GM21360 (cell line): ENCODE results near the gene ZNF14.
A peak's percentile ranks its signal among the peaks of the same experiment; 100 is the strongest.
"Not testable (repeated sequence)": the region's sequence is repeated elsewhere in the genome, so short reads cannot be mapped to it uniquely, and the experiment has no call there.

ENCODE experiments used
- ATAC-seq: cut with Tn5 transposase; IDR thresholded peaks from one replicate; pipeline ENCODE4 v1.9.1; 2021; ENCODE audit warnings: mild to moderate bottlenecking, moderate library complexity; ENCODE audit not compliant: unreplicated experiment

Gene ZNF14

DNA sequence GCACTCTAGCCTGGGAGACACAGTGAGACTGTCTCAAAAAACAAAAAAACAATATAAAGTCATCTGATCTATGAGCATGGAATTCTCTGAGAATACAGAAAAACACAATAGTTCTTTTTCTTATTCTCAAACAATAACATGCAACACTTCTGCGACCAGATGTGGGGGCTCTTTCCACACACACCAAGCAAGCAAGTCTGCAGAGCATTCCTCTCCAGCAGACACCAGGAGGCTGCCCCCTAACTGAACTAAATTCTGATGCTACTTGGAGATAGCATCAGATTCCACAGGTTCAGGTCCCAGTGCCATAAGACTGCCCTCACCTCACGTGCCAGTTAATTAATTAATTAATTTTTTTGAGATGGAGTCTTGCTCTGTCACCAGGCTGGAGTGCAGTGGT, 36.5 kb downstream of the ZNF14 start:
- no peak for ATAC-seq

DNA sequence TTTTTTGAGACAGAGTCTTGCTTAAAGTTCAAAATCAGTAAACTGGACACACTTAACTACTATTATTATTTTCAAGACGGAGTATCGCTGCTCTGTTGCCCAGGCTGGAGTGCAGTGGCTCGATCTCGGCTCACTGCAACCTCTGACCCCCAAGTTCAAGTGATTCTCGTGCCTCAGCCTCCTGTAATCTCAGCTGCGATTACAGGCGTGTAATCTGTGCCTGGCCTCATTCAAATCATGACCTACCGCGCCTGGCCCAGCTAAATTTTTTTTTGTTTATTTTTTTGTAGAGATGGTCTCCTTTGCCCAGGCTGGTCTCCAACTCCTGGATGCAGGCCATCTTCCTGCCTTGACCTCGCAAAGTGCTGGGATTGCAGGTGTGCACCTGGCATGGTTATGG, 41.2 kb downstream of the ZNF14 start:
- no peak for ATAC-seq

DNA sequence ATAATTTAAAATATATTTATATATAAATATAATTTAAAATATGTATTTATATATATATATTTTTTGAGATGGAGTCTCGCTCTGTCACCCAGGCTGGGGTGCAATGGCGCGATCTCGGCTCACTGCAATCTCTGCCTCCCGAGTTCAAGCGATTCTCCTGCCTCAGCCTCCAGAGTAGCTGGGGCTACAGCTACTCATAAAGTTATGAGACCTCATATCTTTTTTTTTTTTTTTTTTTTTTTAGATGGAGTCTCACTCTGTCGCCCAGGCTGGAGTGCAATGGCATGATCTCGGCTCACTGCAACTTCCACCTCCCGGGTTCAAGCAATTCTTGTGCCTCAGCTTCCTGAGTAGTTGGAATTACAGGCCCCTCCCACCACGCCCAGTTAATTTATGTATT, 43.9 kb downstream of the ZNF14 start:
- not testable (repeated sequence) for ATAC-seq

DNA sequence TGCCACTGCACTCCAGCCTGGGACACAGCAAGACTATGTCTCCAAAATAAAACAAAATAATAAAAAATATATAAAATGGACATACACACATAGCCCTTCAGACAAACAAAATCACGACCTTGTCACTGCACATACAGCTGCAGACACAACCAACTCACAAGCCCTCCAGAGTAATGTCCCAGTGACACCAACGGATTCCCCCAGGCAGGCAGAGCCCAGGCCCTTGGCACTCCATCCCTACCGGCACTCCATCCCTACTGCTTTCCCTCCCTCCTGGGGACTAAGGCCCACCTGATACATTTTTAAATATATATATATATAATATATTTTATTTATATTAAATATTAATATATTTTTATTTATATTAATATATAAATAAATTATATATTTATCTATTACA, 45.8 kb downstream of the ZNF14 start:
- no peak for ATAC-seq

DNA sequence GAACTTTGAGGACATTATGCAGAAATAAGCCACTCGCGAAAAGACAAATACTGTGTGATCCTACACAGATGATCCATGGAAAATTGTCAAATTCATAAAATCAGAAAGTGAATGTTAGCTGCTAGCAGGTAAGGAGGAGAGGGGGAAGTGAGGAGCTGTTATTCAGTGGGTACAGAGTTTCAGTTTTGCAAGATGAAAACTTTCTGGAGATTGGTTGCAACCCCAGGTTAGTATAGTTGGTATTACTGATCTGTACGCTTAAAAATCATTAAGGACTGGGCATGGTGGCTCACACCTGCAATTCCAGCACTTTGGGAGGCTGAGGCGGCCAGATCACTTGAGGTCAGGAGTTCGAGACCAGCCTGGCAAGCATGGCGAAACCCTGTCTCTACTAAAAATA, 46.3 kb downstream of the ZNF14 start:
- no peak for ATAC-seq

DNA sequence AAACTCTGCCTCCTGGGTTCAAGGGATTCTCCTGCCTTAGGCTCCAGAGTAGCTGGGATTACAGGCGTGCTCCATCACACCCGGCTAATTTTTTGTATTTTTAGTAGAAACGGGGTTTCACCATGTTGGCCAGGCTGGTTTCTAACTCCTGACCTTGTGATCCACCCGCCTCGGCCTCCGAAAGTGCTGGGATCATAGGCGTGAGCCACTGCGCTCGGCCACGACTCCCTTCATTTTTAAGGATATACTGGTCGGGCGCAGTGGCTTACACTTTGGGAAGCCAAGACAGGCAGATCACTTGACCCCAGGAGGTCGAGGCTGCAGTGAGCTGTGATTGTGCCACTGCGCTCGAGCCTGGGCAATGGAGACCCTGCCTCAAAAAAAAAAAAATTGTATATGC, 46.8 kb downstream of the ZNF14 start:
- not testable (repeated sequence) for ATAC-seq

DNA sequence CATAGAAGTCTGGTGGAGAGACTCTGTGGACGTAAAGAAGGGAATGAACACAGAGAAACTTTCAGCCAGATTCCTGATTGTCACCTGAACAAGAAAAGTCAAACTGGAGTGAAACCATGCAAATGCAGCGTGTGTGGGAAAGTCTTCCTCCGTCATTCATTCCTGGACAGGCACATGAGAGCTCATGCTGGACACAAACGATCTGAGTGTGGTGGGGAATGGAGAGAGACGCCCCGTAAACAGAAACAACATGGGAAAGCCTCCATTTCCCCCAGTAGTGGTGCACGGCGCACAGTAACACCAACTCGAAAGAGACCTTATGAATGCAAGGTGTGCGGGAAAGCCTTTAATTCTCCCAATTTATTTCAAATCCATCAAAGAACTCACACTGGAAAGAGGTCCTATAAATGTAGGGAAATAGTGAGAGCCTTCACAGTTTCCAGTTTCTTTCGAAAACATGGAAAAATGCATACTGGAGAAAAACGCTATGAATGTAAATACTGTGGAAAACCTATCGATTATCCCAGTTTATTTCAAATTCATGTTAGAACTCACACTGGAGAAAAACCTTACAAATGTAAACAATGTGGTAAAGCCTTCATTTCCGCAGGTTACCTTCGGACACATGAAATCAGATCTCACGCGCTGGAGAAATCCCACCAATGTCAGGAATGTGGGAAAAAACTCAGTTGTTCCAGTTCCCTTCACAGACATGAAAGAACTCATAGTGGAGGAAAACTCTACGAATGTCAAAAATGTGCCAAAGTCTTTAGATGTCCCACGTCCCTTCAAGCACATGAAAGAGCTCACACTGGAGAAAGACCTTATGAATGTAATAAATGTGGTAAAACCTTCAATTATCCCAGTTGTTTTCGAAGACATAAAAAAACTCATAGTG, 53.5 kb downstream of the ZNF14 start:
- no peak for ATAC-seq

DNA sequence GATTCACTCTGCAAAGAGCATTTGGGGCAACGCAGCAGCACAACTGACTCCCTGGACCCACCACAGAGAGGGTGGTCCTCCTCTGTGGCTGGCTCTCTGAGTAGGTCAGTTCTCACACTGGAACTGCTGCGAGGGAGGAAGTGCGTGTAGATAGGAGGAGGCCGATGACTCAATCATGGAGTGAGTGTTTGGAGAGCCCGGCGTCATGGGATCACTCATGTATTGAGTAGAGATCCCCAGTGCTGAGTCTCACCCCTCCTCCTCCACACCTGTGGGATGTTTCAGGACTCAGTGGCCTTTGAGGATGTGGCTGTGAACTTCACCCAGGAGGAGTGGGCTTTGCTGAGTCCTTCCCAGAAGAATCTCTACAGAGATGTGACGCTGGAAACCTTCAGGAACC, 55.3 kb downstream of the ZNF14 start:
- ATAC-seq, result no peak

DNA sequence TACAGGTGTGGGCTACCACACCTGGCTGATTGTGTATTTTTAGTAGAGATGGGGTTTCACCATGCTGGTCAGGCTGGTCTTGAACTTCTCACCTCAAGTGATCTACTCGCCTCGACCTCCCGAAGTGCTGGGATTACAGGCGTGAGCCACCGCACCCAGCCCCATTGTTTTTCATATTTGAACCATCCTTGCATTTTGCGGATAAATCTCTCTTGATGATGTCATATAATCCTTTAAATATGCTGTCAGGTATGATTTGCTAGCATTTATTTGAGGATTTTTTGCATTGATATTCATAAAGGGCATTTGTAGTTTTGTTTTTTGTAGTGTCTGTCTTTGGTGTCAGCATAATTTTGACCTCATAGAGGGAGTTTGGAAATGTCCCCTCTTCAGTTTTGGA, 58.6 kb downstream of the ZNF14 start:
- ATAC-seq, result no peak

DNA sequence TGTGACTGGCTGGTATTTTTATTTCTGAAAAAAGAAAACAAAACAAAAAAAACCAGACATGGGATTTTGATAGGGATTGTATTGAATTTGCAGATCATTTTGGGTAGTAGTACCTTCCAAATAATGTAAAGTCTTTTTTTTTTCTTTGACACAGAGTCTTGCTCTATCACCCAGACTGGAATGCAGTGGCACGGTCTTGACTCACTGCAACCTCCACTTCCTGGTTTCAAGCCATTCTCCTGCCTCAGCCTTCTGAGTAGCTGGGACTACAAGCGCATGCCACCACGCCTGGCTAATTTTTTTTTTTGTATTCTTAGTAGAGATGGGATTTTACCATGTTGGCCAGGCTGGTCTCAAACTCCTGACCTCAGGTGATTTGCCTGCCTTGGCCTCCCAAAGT, 60.1 kb downstream of the ZNF14 start:
- ATAC-seq, result no peak

DNA sequence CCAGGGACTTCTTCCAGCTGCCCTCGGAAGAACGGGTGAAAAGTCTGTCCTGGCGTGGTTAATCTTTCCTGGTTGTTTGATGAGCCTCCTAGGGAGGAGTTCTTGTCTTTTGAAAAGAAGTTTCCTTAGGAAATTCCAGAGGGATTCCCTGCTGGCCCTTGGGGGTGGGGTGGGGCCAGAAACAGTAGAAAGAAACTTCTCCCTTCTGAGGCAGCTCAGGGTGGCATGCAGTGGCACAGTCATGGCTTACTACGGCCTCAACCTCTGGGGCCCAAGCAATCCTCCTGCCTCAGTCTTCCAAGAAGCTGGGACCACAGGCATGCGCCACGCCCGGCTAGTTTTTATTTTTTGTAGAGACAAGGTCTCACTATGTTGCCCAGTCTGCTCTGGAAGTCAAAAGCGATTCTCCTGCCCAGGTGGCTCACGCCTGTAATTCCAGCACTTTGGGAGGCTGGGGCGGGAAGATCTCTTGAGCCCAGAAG, 62.8 kb downstream of the ZNF14 start:
- no peak for ATAC-seq

DNA sequence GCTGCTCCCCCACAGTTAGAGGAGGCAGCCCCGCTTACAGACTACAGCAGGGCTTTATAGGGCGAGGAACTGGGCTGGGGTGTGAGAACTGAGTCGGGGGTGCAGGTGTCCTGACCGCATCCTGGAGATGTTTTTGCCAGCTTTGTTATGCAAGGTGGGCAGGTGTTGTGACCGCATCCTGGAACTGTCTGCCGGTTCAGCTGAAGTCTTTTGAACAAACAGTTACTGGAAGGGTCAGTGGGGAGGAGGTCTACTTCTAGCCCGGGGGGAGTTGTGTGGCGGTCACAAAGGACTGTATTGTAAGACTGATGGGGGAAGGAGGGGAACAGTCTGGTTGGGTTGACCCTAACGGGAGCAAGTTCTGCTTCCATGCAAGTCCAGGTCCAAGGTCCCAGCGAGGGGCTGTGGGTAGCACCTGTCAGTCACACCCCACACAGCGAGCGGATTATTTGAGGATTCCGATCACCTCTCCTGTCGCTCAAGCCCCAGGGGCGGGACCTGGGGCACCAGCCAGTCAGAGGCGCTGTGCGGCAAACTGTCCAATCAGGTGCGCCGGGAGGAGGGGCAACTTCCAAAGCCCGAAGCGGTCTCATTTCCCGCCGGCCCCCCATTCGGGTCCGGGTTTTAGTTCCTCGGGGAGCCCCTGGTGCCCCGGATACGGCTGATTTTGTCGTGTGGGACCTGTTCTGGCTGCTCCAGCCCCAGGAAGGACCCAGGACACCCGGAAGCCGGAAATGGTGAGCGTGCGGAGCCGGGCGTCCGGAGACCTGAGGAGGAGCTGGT, 64.5 kb downstream of the ZNF14 start, which contains the start of gene ZNF101:
TSS of gene ZNF101 (plus strand) at position 610 of the 783 bp plus-strand sequence. CDS start at position 735, 125 bp downstream.
- ATAC-seq, result peak; percentile 70

DNA sequence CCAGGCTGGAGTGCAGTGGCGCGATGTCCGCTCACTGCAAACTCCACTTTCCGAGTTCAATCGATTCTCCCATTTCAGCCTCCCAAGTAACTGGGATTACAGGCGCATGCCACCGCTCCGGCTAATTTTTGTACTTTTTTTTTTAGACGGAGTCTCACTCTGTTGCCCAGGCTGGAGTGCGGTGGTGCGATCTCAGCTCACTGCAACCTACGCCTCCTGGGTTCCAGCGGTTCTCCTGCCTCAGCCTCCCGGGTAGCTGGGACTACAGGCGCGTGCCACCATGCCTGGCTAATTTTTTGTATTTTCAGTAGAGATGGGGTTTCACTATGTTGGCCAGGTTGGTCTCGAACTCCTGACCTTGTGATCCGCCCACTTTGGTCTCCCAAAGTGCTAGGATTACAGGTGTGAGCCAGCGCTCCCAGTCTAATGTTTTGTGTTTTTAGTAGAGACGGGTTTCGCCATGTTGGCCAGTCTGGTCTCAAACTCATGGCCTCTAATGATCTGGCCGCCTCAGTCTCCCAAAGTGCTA, 67.4 kb downstream of the ZNF14 start:
- ATAC-seq, result not testable (repeated sequence)

DNA sequence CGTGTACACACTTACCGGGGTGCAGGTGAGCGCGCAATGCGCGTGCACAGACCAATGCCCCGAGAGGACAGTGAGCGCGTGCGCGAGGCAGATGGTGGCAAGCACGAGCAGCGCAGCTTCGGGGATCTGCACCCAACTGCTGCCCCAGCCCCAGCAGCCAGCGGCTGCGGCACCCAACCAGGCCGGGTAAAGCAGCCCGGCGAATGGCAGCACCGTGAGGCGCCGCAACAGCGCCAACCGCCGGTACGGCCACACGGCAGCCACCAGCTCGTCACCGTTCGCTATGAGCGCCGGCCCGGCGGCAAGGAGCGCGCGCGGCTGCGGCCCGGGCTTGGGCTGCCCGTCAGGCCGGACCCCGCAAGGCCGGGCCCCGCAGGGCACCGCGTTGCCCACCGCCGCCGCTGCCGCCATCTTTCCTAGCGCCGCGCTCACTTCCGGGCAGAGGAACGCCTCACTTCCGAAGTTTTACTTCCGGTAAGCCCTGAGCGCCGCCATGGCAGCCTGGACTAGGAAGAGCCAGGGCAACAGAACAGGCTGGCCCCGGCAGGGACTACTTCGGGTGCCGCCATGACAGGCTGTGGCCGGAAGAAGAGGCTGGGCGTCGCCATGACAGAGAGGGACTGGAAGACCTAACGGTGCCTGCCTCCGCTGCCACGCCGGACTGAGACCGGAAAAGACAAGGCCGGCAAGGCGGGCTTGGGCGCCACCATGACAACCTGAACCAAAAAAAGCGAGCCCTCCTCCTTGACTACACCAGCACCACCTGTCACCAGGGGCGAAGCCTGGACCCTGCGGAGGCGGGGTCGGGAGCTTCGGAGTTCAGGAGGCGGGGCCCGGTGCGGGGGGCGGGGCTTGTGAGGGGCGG, 69.4 kb downstream of the ZNF14 start, which contains the start of gene ATP13A1:
TSS of gene ATP13A1 (minus strand) at position 421 of the 865 bp plus-strand sequence. CDS start at position 411, 10 bp downstream.
- peak; percentile 53 for ATAC-seq

DNA sequence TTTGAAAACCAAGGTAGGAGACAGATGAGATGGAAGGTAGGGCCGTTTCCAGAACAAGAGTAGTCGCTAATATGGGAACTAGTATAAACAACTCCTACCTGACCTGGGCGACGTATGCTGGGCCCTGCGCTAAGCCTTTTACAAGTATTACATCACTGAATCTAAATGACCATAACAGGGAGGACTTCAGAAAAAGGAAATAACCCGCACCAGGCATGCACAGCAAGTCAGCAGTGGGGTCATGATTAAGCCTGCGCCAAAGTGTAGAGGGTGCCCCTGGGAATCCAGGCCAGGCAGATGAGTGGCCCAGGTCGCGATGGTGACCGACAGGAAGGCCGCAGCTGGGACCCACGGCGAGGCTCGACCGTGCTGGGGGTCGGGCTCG, 70.0 kb downstream of the ZNF14 start:
- peak; percentile 1 for ATAC-seq

DNA sequence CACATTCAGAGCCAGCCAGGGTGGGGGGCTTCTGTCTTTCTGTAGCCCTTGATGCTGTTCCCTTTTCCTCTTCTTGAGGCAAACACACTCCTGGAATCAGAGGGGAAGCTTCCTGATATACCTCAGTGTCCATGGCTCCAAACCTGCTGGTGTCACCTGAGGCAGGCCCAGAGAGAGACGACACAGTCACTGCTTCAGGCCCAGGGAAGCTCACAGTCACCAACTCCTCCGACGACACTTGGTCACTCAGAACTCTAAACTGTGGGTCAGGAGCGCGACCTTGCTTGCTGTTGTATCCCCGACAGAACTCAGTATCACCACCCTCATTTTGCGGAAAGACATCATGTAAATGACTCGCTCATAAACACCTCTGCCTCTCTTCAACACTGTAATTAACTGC, 70.6 kb downstream of the ZNF14 start:
- no peak for ATAC-seq

DNA sequence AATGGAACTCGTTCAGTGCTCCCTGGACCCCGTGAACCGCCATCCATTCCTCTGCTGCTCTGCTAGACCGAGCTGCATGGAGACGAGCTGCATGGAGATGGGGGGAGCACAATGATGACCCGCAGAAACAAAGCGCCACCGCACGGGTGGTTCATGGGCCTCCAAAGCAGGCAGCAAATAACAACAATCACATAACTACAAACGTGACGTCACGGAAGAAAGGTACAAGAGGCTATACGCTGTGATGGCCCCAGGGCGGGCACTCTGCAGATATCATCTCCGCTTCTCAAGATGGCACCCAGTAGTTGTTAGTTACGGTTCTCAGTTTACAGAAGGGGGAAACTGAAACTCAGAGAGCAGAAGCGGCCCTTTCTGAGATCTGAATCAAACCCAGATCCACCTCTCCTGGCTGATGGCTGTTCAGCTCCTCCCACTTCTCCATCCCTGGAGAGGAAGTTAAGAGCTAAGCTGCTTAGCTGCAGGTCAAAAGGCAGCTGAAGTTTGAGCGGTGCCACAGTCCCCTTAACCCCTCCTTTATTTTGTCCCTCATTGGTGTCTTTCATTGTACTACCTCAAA, 71.1 kb downstream of the ZNF14 start:
- ATAC-seq, result peak; percentile 36

DNA sequence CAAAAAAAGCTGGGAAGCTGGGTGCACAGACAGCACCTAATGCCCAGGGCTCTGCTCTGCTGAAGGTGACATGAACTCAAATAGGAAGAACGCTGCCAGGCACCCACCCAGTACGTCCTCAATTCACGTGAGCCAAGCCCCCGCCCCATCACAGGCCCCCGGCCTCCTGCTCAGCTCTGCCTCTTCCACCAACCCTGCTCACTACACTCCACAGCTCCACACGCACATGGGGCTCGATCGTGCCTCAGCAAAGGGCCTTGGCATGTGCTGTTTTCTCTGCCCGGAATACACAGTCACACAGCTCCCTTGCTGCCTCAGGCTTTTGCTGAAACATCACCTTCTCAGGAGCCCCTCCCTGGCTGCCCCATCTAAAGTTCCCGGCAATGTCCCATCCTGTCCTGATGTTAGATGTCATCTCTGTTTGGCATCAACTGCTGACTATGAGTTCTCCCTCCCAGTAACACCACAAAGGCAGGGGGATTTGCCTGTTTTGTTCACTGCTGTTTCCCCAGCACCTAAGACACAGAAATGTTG, 71.7 kb downstream of the ZNF14 start:
- ATAC-seq, result no peak
